ENCODE data around the gene UCHL5.

DNA sequence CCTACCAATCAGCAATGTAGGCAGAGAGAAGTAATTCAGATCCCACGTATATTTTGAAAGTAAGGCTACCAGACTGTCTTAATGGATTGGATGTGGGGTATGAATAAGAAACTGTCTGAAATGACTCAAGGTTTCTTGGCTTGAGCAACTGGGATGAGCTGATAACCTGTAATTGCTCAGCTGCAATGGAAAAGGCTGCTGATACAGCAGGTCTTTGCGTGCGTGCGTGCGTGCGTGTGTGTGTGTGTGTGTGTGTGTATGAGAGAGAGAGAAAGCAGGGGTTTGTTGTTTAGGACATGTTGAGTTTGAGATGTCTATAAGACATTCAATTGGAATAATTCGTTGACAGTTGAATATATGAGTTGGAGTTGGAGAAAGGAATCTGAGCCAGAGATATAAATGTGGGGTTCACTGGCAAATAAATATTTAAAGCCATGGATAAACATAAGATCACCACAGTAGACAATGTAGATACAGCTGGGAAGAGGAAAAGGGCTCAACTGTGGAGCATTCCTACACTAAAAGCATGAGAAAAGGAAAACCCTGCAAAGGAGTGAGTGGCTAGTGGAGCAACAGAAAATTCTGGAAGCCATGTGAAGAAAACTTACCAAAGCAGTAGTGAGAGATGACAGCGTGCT, 72.9 kb downstream of the UCHL5 start:
- TF ChIP-seq, protein P1, sequence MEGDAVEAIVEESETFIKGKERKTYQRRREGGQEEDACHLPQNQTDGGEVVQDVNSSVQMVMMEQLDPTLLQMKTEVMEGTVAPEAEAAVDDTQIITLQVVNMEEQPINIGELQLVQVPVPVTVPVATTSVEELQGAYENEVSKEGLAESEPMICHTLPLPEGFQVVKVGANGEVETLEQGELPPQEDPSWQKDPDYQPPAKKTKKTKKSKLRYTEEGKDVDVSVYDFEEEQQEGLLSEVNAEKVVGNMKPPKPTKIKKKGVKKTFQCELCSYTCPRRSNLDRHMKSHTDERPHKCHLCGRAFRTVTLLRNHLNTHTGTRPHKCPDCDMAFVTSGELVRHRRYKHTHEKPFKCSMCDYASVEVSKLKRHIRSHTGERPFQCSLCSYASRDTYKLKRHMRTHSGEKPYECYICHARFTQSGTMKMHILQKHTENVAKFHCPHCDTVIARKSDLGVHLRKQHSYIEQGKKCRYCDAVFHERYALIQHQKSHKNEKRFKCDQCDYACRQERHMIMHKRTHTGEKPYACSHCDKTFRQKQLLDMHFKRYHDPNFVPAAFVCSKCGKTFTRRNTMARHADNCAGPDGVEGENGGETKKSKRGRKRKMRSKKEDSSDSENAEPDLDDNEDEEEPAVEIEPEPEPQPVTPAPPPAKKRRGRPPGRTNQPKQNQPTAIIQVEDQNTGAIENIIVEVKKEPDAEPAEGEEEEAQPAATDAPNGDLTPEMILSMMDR (conservative IDR thresholded peaks at IDR 0.05; ENCODE audit: low read length) = no peak
- TF ChIP-seq EZH2phosphoT487 (IDR thresholded peaks at IDR 0.05; ENCODE audit: borderline replicate concordance, low read depth, low read length) = no peak
